A549 (cell line): ENCODE data around the gene NCS1.

Experiments used
- CBX8 ChIP-seq: fragments of 200-600 bp; sonication (generic); IDR thresholded peaks from 2 replicates; pipeline ENCODE4 v1.6.1; 2016
- CTCF ChIP-seq: fragments of >200 bp; sonication (Bioruptor Twin); formaldehyde crosslinking; IDR thresholded peaks from 3 replicates; pipeline ENCODE4 v1.5.1; 2016
- ELK1 ChIP-seq: fragments of 150-350 bp; IDR thresholded peaks from 2 replicates; pipeline ENCODE4 v1.6.1; 2014; ENCODE audit warnings: low read depth, mild to moderate bottlenecking, low read length
- JUN ChIP-seq, 2 experiments: fragments of >200 bp; sonication (Bioruptor Twin); formaldehyde crosslinking; IDR thresholded peaks; 2 replicates in 1 of 2; 3 replicates in 1 of 2; pipeline ENCODE4 v1.6.1; 2016 to 2017
- MAFK ChIP-seq: fragments of 450-650 bp; IDR thresholded peaks from 2 replicates; pipeline ENCODE4 v1.6.1; 2014; ENCODE audit not compliant: partially characterized antibody
- MYC ChIP-seq: IDR thresholded peaks from 2 replicates; pipeline ENCODE4 v1.6.1; 2012; ENCODE audit warnings: mild to moderate bottlenecking, inconsistent platforms, low read length, improper control_type of control experiment, borderline replicate concordance
- POLR2A ChIP-seq: IDR thresholded peaks from 2 replicates; pipeline ENCODE4 v1.6.1; 2012; ENCODE audit warnings: mild to moderate bottlenecking, low read length
- RCOR1 ChIP-seq: fragments of 150-350 bp; IDR thresholded peaks from 2 replicates; pipeline ENCODE4 v1.6.1; 2014; ENCODE audit warnings: antibody characterized with exemption, low read length, low read depth
- REST ChIP-seq: fragments of 200-600 bp; sonication (generic); IDR thresholded peaks from 2 replicates; pipeline ENCODE4 v1.6.1; 2016; ENCODE audit warnings: antibody characterized with exemption, mild to moderate bottlenecking, moderate library complexity
- SMC3 ChIP-seq: fragments of >200 bp; sonication (Bioruptor Twin); formaldehyde crosslinking; IDR thresholded peaks from 3 replicates; pipeline ENCODE4 v1.6.1; 2018; ENCODE audit warnings: inconsistent platforms

GRCh38 chr9:130229759-130230158 is 57.6 kb downstream of the NCS1 start:
- TF ChIP-seq CTCF (no peak), JUN (IDR thresholded peaks at IDR 0.05) (no peak), SMC3 (no peak), POLR2A (no peak), RCOR1 (no peak), REST (no peak), MYC (no peak), CBX8 (no peak), ELK1 (no peak), MAFK (no peak)
